ENCODE results near the gene GABARAP. TPM values are rescaled to one million over a fixed set of nuclear protein-coding genes. Genes with fewer than 3 reads are reported as not detected.

GABARAP gene
- total and polyA plus RNA-seq, 2 of the 13 experiments (the other 11 are each of a cell fraction or from before 2014, with no cell fraction given): 161 to 310 TPM

- TF ChIP-seq SP140L (CRISPR knock-in tag; IDR thresholded peaks at IDR 0.05; ENCODE audit: borderline replicate concordance): no peak
- TF ChIP-seq HMGXB3 (CRISPR knock-in tag; IDR thresholded peaks at IDR 0.05; ENCODE audit: borderline replicate concordance): peak; percentile 67; the same call in 1 of the 2 replicates
- TF ChIP-seq PAF1 (CRISPR knock-in tag; IDR thresholded peaks at IDR 0.05): peak; percentile 95; the same call in 1 of the 2 replicates
- peak; percentile 86 for TF ChIP-seq KLF12 (CRISPR knock-in tag; IDR thresholded peaks at IDR 0.05; ENCODE audit: borderline replicate concordance)
- TF ChIP-seq SOX13 (IDR thresholded peaks at IDR 0.05): no peak
- TF ChIP-seq SOX13 (CRISPR knock-in tag; conservative IDR thresholded peaks at IDR 0.05 in 1 of 2, IDR thresholded peaks at IDR 0.05 in 1 of 2): peak in 1 of 2 experiments; percentile 19; a peak in 2 of 4 replicates
- no peak for TF ChIP-seq FOXP1 (IDR thresholded peaks at IDR 0.05)
- TF ChIP-seq FOXP1 (CRISPR knock-in tag; IDR thresholded peaks at IDR 0.05): no peak; the same call in 1 of the 2 replicates
- TF ChIP-seq HOXA5 (CRISPR knock-in tag; IDR thresholded peaks at IDR 0.05): peak; percentile 69; the same call in 1 of the 2 replicates
- TF ChIP-seq ZNF484 (CRISPR knock-in tag; IDR thresholded peaks at IDR 0.05; ENCODE audit: borderline replicate concordance, low read depth): no peak
- TF ChIP-seq ZNF225 (CRISPR knock-in tag; IDR thresholded peaks at IDR 0.05): no peak; the same call in 1 of the 2 replicates
- TF ChIP-seq TRIM24 (CRISPR knock-in tag; IDR thresholded peaks at IDR 0.05): no peak
- peak; percentile 76; the same call in 1 of the 2 replicates for TF ChIP-seq BRCA1 (CRISPR knock-in tag; IDR thresholded peaks at IDR 0.05)
- TF ChIP-seq HMG20B (CRISPR knock-in tag; conservative IDR thresholded peaks at IDR 0.05): no peak
- TF ChIP-seq, protein P1, sequence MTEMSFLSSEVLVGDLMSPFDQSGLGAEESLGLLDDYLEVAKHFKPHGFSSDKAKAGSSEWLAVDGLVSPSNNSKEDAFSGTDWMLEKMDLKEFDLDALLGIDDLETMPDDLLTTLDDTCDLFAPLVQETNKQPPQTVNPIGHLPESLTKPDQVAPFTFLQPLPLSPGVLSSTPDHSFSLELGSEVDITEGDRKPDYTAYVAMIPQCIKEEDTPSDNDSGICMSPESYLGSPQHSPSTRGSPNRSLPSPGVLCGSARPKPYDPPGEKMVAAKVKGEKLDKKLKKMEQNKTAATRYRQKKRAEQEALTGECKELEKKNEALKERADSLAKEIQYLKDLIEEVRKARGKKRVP (CRISPR knock-in tag; IDR thresholded peaks at IDR 0.05): no peak; a peak in 2 of 4 replicates
- TF ChIP-seq ZNF782 (CRISPR knock-in tag; IDR thresholded peaks at IDR 0.05; ENCODE audit: borderline replicate concordance): 0 out of 2 replicates have a peak, but pooled peaks have one; percentile 62
- no peak for TF ChIP-seq ZNF75D (CRISPR knock-in tag; IDR thresholded peaks at IDR 0.05; ENCODE audit: borderline replicate concordance)
- TF ChIP-seq ZSCAN30 (CRISPR knock-in tag; IDR thresholded peaks at IDR 0.05): no peak
- TF ChIP-seq ZNF451 (CRISPR knock-in tag; IDR thresholded peaks at IDR 0.05): peak; percentile 97
- TF ChIP-seq ZNF34 (CRISPR knock-in tag; IDR thresholded peaks at IDR 0.05; ENCODE audit: borderline replicate concordance): no peak
- TF ChIP-seq, protein P2, sequence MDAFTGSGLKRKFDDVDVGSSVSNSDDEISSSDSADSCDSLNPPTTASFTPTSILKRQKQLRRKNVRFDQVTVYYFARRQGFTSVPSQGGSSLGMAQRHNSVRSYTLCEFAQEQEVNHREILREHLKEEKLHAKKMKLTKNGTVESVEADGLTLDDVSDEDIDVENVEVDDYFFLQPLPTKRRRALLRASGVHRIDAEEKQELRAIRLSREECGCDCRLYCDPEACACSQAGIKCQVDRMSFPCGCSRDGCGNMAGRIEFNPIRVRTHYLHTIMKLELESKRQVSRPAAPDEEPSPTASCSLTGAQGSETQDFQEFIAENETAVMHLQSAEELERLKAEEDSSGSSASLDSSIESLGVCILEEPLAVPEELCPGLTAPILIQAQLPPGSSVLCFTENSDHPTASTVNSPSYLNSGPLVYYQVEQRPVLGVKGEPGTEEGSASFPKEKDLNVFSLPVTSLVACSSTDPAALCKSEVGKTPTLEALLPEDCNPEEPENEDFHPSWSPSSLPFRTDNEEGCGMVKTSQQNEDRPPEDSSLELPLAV (CRISPR knock-in tag; conservative IDR thresholded peaks at IDR 0.05; ENCODE audit: low read depth): no peak
- TF ChIP-seq ZNF234 (CRISPR knock-in tag; conservative IDR thresholded peaks at IDR 0.05): no peak
- peak; percentile 100 for TF ChIP-seq AGO1 (IDR thresholded peaks at IDR 0.05; ENCODE audit: low read depth, low read length, poor library complexity, severe bottlenecking)
Measured at GRCh38 chr17:7234083-7234951, 7.9 kb downstream of the GABARAP start, which contains the start of gene DVL2 (continued).
